CD4-positive, alpha-beta T cell treated with Interleukin-6 at 100 ng/mL for 8 hours (primary cell): ENCODE measurements around the gene KCNMA1.

Experiments
- DNase-seq: peaks from one replicate; pipeline ENCODE4 v3.0.0-alpha.2; 2020; ENCODE audit warnings: mixed read lengths, low spot score

The KCNMA1 gene

DNA sequence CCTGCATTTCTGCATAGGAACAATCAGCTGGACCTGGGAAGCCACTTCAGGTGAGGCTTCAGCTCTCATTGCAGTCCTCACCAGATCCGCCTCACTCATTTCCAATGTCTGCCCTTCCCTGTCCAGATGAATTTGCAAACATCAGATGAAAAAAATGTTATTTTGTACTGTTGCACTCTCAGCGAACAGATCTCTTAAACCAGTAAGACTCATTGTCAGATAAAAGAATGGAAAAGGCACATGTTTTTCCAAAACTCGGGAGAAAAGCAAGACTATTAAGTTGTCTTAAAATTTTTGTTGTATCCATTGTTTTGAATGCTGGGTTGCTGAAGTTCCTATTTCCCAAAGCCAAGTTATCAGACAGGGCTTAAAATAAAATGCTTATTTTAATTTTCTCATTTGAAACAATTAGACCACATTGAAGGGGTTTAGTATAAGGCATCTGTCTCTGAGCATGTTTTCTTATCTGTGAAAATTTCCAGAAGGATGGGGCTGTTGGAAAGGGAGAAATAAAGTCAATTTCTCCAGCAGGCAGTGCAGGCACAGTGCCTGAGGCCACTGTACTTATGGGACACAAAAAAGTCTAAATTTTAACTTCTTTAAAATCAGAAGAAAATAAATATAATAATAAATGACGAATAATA is 396.8 kb downstream of the KCNMA1 start:
- no peak for DNase-seq

DNA sequence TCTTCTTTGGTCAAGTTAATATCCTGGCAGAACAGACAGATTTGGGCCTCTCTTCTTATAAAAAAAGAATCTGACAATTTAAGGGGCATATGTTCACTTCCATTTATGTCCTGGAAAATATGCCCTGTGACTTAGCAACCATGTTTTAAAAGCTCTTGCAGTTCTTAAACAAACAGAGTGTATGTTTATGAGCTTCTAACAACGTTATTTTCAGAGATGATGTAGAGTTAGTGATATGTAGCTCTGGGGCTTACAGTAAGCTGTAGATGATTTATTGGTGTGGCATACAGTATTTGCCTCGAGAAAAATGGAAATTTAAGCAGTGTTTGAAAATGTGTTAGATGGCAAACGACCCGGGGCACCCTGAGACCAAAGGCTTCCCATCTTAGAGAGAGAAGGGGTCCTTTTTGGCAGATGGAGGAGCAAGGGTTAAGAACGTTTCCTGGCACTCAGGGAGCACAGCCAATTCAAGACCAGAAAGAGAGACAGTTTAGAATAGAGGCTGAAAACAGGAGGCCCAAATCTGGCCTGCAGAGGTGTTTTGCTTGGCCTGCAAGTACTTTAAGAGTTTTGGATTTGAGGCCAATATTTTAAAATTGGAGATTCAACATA is 397.5 kb downstream of the KCNMA1 start:
- no peak for DNase-seq

DNA sequence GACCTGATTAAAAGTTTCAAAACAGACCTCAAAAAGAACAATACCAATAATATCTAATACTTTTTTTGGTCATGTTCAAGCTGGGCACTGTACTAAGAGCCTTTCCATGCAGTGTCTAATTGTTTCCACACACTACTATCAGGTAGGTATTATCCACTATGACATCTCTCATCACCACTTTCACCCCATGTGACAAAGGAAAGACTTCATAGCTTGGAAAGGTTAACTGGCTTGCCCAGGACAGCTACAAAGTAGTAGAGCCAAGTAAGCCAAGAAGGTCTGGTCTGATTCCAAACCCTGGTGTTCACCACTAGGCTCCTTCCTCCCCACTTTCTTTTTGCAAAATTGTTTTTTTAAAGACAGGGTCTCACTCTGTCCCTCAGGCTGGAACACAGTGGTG is 400.5 kb downstream of the KCNMA1 start:
- DNase-seq: no peak

DNA sequence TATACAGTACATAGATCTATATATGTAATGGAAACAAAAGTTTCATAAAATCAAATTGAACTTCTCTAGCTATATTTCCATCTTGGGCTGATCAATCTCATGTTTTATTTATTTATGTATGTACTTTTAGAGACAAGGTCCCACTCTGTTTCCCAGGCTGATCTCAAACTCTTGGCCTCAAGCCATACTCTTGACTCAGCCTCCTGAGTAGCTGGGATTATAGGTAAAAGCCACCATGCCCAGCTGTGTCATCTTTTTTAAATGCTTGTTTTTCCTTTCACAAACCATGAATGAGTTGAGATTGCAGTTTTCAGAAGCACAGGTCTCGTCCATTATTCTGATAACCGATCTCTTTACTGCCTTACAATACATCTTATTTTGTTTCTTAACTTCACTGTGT is 400.9 kb downstream of the KCNMA1 start:
- DNase-seq: no peak

DNA sequence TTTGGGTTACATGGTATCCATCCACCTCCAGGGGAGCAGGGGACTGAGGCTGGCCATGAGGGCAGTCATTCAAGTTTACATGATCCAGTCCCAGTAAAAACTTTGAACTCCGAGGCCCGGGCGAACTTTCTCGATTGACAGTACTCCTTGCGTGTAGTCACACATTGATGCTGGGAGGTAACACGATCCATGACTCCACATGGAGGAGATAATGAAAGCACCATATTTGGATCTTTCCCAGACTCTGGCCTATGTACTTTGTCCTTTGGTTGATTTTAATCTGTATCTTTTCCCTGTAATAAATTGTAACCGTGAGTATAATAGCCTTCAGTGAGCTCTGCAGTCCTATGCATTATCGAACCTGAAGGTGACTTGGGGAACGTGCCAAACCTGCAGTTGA is 401.6 kb downstream of the KCNMA1 start:
- no peak for DNase-seq

GRCh38 chr10:77234599-77234998 is 403.0 kb downstream of the KCNMA1 start:
- DNase-seq: no peak

- DNase-seq: no peak
Observed at GRCh38 chr10:77233466-77233865, 404.1 kb downstream of the KCNMA1 start.

DNA sequence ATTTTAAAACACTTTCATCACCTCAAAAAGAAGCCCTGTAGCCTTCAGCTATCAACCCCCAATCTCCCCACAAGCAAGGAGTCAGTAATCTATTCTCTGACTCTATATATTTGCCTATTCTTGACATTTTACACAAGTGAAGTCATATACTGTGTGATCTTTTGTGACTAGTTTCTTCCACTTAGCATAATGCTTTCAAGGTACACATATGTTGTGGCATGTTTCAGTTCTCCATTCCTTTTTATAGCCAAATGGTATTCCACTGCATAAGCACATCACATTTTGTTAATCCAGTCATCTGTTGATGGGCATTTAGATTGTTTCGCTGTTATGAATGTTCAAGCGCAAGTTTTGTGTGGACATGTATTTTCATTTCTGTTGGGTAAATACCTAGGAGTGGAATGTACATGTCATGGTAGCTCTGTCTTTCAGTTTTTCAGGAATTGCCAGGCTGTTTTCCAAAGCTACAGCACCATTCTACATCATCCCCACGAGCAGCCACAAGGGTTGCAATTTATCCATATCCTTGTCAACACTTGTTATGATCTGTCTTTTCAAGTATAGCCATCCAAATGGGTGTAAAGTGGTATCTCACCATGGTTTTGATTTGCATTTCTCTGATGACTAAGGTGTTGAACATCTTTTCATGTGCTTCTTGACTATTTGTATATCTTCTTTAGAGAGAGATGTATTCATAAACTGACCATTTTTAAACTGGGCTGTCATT is 405.6 kb downstream of the KCNMA1 start:
- DNase-seq: no peak

GRCh38 chr10:77231375-77231774 is 406.2 kb downstream of the KCNMA1 start:
- DNase-seq: no peak

- DNase-seq: no peak
Observed at GRCh38 chr10:77230194-77230593, 407.4 kb downstream of the KCNMA1 start.

DNA sequence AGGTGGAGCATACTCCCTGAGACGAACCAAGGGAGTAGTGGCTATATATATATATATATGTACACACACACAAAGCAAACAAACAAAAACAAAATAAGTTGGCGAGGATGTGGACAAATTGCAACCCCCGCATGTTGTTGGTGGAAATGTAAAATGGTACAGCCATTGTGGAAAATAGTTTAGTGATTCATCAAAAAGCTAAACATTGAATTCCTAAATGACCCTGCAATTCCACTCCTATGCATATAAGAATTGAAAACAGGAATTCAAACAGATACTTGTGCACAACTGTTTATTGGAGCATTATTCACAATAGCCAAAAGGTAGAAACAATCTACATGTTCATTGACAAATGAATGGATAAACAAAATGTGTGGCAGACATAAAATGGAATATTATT is 407.9 kb downstream of the KCNMA1 start:
- no peak for DNase-seq

- DNase-seq: no peak
Observed at GRCh38 chr10:77228559-77228958, 409.0 kb downstream of the KCNMA1 start.

DNA sequence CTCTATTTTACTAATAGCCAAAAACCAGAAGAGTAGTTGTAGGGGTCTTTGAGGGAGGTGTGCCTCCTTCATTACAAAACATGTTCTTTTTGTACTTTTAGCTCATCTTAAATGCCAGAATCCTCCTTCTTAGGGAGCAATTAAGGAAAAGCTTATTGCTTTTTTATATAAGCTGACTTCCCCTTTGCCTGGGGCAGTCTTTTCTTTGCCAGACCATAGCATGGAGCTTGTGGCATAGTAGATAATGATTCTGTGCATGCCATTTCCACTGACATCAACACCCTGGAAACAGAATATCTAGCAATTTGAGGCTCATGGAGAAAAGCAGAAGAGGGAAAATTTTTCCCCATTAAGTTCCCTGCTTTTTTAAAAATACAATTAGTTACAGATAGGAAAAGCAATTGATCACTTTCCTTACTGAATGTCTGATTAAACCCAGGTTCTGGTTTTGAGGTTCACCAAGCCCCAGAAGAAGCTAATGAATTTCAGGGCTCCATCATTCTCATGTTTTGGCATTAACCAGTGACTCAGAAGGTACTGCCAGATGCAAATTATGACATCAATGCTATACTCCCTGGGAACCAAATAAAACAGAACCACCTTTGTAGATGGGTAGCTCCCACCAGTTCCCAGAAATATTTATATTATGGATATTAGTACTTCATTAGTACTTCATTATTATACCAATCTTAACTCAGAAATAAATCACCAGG is 410.6 kb downstream of the KCNMA1 start:
- no peak for DNase-seq

DNA sequence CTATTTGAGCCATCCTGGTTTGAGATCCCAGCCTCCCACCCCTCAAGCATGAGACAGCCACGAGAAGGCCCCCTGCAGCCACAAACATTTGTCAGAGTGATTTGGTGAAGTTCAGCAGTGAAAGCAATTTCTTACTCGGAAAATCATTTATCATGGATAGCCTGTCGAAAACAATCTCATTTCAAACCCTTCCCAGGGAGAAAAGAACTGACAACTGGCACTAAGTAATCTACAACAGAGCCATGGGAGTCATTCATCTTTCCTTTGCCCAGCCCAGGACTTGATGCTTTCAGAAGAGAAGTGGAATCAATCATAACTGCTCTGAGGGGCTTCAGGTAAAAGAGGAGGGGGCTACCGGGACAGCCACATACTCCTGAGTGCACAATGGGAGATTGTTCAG is 411.2 kb downstream of the KCNMA1 start:
- no peak for DNase-seq

DNA sequence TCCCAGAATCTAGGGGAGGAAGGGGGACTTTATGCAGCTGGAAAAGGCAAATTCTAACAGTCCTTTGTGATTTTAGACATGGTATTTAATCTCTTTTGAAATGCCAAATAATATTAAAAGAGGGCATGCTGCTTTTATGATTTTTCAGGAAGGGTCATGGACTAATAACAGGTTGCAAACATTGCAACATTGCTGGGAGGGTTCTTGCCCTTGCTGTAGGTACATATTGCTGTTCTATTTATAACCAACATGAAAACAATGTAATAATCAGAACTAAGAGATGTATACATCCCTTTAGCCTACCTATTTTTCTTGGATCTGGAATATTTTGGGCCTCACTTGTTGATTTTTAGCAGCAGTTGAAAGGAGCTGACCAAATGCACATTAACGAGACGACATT is 411.6 kb downstream of the KCNMA1 start:
- DNase-seq: no peak

- no peak for DNase-seq
Observed at GRCh38 chr10:77223526-77224460, 413.8 kb downstream of the KCNMA1 start.

- no peak for DNase-seq
Observed at GRCh38 chr10:77220150-77220549, 417.5 kb downstream of the KCNMA1 start.

DNA sequence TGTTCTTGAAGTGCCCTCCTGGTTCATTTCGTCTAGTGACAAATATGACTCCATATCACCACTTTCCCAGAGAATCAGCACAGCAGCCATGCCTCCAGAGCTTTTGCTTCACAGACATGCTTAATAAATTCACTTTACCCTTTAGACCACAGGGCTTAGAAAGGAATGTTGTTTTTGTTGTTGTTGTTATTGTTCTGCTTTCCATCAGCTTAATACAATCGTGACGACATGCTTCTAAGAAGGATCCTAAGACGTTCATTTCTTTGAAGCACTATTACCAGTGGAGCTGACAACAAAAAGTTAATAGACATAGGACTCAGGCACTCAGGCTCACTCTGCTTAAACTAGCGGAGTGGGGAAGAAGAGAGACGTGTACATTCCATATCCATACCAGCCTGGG is 418.6 kb downstream of the KCNMA1 start:
- DNase-seq: no peak

DNA sequence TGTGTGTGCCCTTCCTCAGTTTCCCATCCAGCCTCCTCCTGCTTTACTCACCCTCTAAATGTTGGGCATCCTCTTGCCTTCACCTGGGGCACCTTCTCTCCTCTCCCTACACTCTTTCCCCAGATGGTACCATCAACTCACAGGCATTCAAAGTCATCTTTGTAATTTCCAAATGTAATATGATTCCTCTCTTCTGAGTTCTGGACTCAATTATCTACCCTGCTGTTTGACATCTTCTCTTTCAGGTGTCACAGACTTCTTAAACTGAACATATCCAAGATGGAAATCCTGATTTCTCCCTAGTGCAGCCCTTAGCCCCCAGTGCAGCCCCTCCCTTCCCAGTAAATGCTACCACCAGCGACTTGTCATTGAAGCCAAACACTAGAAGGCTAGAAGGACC is 422.8 kb downstream of the KCNMA1 start:
- DNase-seq: no peak

DNA sequence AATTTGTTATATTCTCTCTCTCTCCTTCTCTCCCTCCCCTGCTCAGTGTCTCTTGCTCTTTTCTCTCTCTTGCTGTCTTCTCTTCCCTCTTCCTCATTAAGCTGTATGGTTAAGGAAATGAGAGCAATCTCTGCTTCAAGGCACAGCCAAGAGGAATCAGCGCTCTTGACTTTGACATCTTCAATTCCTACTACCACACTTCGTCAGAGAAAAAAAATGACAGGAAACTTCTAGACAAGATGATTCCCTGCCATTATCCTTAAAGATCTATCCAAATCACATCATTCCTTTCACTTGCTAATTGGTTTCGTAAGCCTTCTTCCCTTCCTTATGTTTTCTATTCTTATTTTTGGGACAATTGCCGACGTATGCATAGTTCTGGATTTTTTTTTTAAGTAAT is 425.0 kb downstream of the KCNMA1 start:
- no peak for DNase-seq

GRCh38 chr10:77210645-77211044 is 427.0 kb downstream of the KCNMA1 start:
- no peak for DNase-seq
